Measurements from ENCODE around the gene FAM120B. TPM values are rescaled to one million over a fixed set of nuclear protein-coding genes. Genes with fewer than 3 reads are reported as not detected.

The FAM120B gene
- total RNA-seq, 3 donors from 2014 or later = 13.8 to 14.3 (median 14.3) TPM

GRCh38 chr6:170449835-170450753 is 143.5 kb downstream of the FAM120B start:
- Mint-ChIP-seq H3K4me3 (no peak overlapping the region), H3K4me1 (ENCODE audit: low read depth) (peaks cover 5% of the 10 kb centered on the region)
- no peak for ATAC-seq

GRCh38 chr6:170450916-170451761 is 144.6 kb downstream of the FAM120B start:
- H3K9me3 Mint-ChIP-seq = no peaks in the 10 kb centered on the region
- H3K4me3 Mint-ChIP-seq = no peak overlapping the region
- H3K27me3 Mint-ChIP-seq (ENCODE audit: low read depth) = peaks cover 2% of the 10 kb centered on the region
- DNase-seq (no peak), ATAC-seq (no peak)
- H3K4me1 Mint-ChIP-seq (ENCODE audit: low read depth) = peaks cover 5% of the 10 kb centered on the region
- H3K36me3 Mint-ChIP-seq (ENCODE audit: insufficient read depth) = no peaks in the 10 kb centered on the region

More at GRCh38 chr6:170449835-170450753, 143.5 kb downstream of the FAM120B start:
- DNase-seq = no peak
- Mint-ChIP-seq H3K9me3 (no peaks in the 10 kb centered on the region), H3K36me3 (ENCODE audit: insufficient read depth) (no peaks in the 10 kb centered on the region), H3K27me3 (ENCODE audit: low read depth) (peaks cover 2% of the 10 kb centered on the region)

GRCh38 chr6:170451762-170452651 is 145.4 kb downstream of the FAM120B start:
- Mint-ChIP-seq H3K9me3 (no peaks in the 10 kb centered on the region), H3K36me3 (ENCODE audit: insufficient read depth) (no peaks in the 10 kb centered on the region), H3K27me3 (ENCODE audit: low read depth) (no peaks in the 10 kb centered on the region), H3K4me1 (ENCODE audit: low read depth) (peaks cover 5% of the 10 kb centered on the region), H3K4me3 (no peak overlapping the region)
- ATAC-seq (no peak), DNase-seq (no peak)

GRCh38 chr6:170452767-170453545 is 146.4 kb downstream of the FAM120B start:
- no peak overlapping the region for H3K4me3 Mint-ChIP-seq
- no peaks in the 10 kb centered on the region for H3K9me3 Mint-ChIP-seq
- peaks cover 5% of the 10 kb centered on the region for H3K4me1 Mint-ChIP-seq (ENCODE audit: low read depth)
- no peaks in the 10 kb centered on the region for H3K36me3 Mint-ChIP-seq (ENCODE audit: insufficient read depth)
- no peaks in the 10 kb centered on the region for H3K27me3 Mint-ChIP-seq (ENCODE audit: low read depth)
- ATAC-seq (no peak), DNase-seq (no peak)

GRCh38 chr6:170453586-170454511 is 147.3 kb downstream of the FAM120B start:
- Mint-ChIP-seq H3K27me3 (ENCODE audit: low read depth) (no peaks in the 10 kb centered on the region), H3K4me1 (ENCODE audit: low read depth) (peaks cover 5% of the 10 kb centered on the region), H3K9me3 (no peaks in the 10 kb centered on the region), H3K36me3 (ENCODE audit: insufficient read depth) (no peaks in the 10 kb centered on the region), H3K4me3 (no peak overlapping the region)
- DNase-seq = no peak
- no peak for ATAC-seq

- ATAC-seq (no peak), DNase-seq (no peak)
- H3K4me1 Mint-ChIP-seq (ENCODE audit: low read depth) = peaks cover 9% of the 10 kb centered on the region
- H3K36me3 Mint-ChIP-seq (ENCODE audit: insufficient read depth) = no peaks in the 10 kb centered on the region
- no peaks in the 10 kb centered on the region for H3K9me3 Mint-ChIP-seq
- H3K4me3 Mint-ChIP-seq = no peak overlapping the region
- H3K27me3 Mint-ChIP-seq (ENCODE audit: low read depth) = peaks cover 4% of the 10 kb centered on the region
These were observed 148.1 kb downstream of the FAM120B start for GRCh38 chr6:170454512-170455285.

GRCh38 chr6:170455335-170455979 is 148.9 kb downstream of the FAM120B start:
- Mint-ChIP-seq H3K9me3 (no peaks in the 10 kb centered on the region), H3K4me3 (no peak overlapping the region), H3K27me3 (ENCODE audit: low read depth) (peaks cover 7% of the 10 kb centered on the region), H3K4me1 (ENCODE audit: low read depth) (peaks cover 12% of the 10 kb centered on the region), H3K36me3 (ENCODE audit: insufficient read depth) (no peaks in the 10 kb centered on the region)
- no peak for DNase-seq
- no peak for ATAC-seq

GRCh38 chr6:170456334-170456733 is 149.8 kb downstream of the FAM120B start:
- Mint-ChIP-seq H3K4me3 (no peak overlapping the region), H3K4me1 (ENCODE audit: low read depth) (peaks cover 14% of the 10 kb centered on the region), H3K27me3 (ENCODE audit: low read depth) (peaks cover 10% of the 10 kb centered on the region), H3K36me3 (ENCODE audit: insufficient read depth) (no peaks in the 10 kb centered on the region), H3K9me3 (no peaks in the 10 kb centered on the region)
- ATAC-seq (no peak), DNase-seq (no peak)

Other genes starting within 250 kb of the FAM120B start
- gene DLL1, start 15.7 kb upstream of the FAM120B start, total RNA-seq = 1 to 10 TPM in 2 of 3 donors, under 1 TPM in 1; 0.18 to 1.4 (median 1.0) TPM
- 100 to 1,000 TPM; 362 to 424 (median 382) TPM for gene PSMB1, start 246.5 kb downstream of the FAM120B start, total RNA-seq
- gene TBP, start 247.6 kb downstream of the FAM120B start, total RNA-seq = 10 to 100 TPM; 26.6 to 33.2 (median 29.7) TPM

All from activated T-cell treated with anti-CD3 and anti-CD28 coated beads, Interleukin-2, amount 50 U/mL, for 4 hours (primary cell).